H1 (cell line): ENCODE measurements around the gene GUCY2C. TPM values are rescaled to one million over a fixed set of nuclear protein-coding genes. Genes with fewer than 3 reads are reported as not detected.

Experiments
- JUN ChIP-seq: IDR thresholded peaks from 2 replicates; pipeline ENCODE4 v1.6.1; 2011; ENCODE audit warnings: low read depth, mild to moderate bottlenecking, improper control_type of control experiment, low read length
- KDM1A ChIP-seq: fragments of 200-600, 300-600 bp; sonication (generic); IDR thresholded peaks from 2 replicates; pipeline ENCODE4 v1.7.1; 2016; ENCODE audit warnings: mild to moderate bottlenecking, low read length, borderline replicate concordance
- NRF1 ChIP-seq: IDR thresholded peaks from 2 replicates; pipeline ENCODE4 v1.6.1; 2011; ENCODE audit warnings: mild to moderate bottlenecking, low read depth, low read length, improper control_type of control experiment
- PHF8 ChIP-seq: fragments of 200-600 bp; sonication (generic); conservative IDR thresholded peaks from 2 replicates; pipeline ENCODE4 v1.7.1; 2012; ENCODE audit warnings: low read depth, mild to moderate bottlenecking, inconsistent platforms, low read length, moderate library complexity
- POLR2A ChIP-seq, 2 experiments: IDR thresholded peaks; 1 replicate in 1 of 2; 2 replicates in 1 of 2; pipeline ENCODE4 v1.6.1; 2011; ENCODE audit warnings: low read depth in 2 of 2, low read length in 2 of 2, mild to moderate bottlenecking in 2 of 2; ENCODE audit errors: control extremely low read depth in 1 of 2
- RAD21 ChIP-seq, 2 experiments: IDR thresholded peaks in 1 of 2; conservative IDR thresholded peaks in 1 of 2; 2 replicates each; pipeline ENCODE4 v1.6.1; 2011; ENCODE audit warnings: low read depth in 2 of 2, low read length in 2 of 2, improper control_type of control experiment in 1 of 2, inconsistent platforms in 1 of 2, mild to moderate bottlenecking in 1 of 2, moderate library complexity in 1 of 2
- RBBP5 ChIP-seq: IDR thresholded peaks from 2 replicates; pipeline ENCODE4 v1.7.1; 2012; ENCODE audit warnings: low read depth, mild to moderate bottlenecking, inconsistent platforms, low read length, moderate library complexity, borderline replicate concordance
- TAF1 ChIP-seq: IDR thresholded peaks from 2 replicates; pipeline ENCODE4 v1.6.1; 2011; ENCODE audit warnings: mild to moderate bottlenecking, low read depth, low read length
- TAF7 ChIP-seq: optimal IDR thresholded peaks from 2 replicates; pipeline ENCODE3; 2011; ENCODE audit warnings: low read depth, mild to moderate bottlenecking, inconsistent platforms, low read length, moderate library complexity, borderline replicate concordance
- polyA plus RNA-seq, 7 experiments: library from polyadenylated mRNA; depleted of rRNA in 3 of 7; stranded (reverse) in 5 of 7; unstranded in 2 of 7; fragments of >200 nt in 5 of 7; fragments of 200-250 nt in 2 of 7; gene quantifications; 1 replicate in 5 of 7; 2 replicates in 1 of 7; 4 replicates in 1 of 7; pipeline versions ENCODE4 v1.2.1 to v1.2.3, GENCODE V29; 2011 to 2013; ENCODE audit warnings: missing spikeins in 2 of 7, mixed read lengths in 2 of 7
- total RNA-seq: library from RNA; stranded (reverse); fragmentation: NEBNext Ultra II Directional; extraction: Animal tissue kit (Norgen Biotek cat#: 25700); gene quantifications from 2 replicates; pipeline ENCODE4 v1.2.1, GENCODE V29; 2021
- TF ChIP-seq, protein P1 (sequence below): IDR thresholded peaks from 2 replicates; pipeline ENCODE4 v1.6.1; 2012; ENCODE audit warnings: inconsistent platforms
- TF ChIP-seq, protein P2 (sequence below): IDR thresholded peaks from 2 replicates; pipeline ENCODE4 v1.6.1; 2011; ENCODE audit warnings: low read length, improper control_type of control experiment

The GUCY2C gene
- total and polyA plus RNA-seq, 2 of the 8 experiments (the other 6 are each of a cell fraction or from before 2014, with no cell fraction given): 1.9 to 3.2 TPM

DNA sequence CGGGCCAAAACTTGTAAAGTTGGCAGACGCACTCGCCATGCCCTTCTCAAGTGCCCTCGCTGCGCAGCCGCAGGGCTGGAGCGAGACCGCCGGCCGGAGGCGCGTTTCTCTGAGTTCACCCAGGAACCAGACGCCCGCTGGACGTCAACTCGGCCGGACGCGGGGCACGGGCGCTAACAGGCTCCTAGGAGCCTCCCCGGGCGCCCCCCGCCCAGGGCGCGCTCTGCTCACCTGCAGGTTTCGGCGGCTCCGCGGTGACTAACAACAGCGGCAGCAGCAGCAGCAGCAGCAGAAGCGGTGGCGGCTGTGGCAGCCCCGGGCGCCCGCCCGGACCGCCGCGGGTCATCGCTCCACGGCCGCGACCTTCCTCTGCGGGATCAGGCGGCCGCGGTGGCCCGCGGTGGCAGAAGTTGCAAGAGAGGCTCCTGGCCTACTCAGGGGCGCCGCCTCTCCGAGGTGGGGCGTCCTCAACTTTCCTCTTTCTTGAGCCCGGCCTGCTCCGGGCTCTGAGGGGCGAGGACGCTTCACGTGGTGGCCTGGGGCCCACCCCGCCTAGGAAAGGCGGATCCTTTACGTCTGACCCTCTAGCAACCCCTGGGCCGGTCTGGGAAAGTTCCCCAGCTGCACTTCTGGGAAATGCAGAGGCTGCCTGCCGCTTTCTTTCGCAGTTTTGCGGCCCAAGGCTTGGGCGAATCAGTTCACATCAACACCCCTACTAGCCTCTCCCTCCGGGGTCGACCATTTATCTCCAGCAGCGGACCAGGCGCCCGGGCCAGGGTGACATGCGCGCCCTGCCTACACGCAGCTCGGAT lies 128.8 kb downstream of the GUCY2C start, which contains the start of gene PLBD1 (continued):
- no peak for TF ChIP-seq JUN
- peak; percentile 84 for TF ChIP-seq RBBP5
- TF ChIP-seq, protein P1, sequence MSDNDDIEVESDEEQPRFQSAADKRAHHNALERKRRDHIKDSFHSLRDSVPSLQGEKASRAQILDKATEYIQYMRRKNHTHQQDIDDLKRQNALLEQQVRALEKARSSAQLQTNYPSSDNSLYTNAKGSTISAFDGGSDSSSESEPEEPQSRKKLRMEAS: peak; percentile 94
- TF ChIP-seq NRF1: peak; percentile 52
- TF ChIP-seq TAF1: peak; percentile 55; the same call in 1 of the 2 replicates
- peak in 1 of 2 experiments; percentile 0; a peak in 1 of 4 replicates for TF ChIP-seq RAD21 (IDR thresholded peaks at IDR 0.05 in 1 of 2, conservative IDR thresholded peaks at IDR 0.05 in 1 of 2; ENCODE audit: low read depth in 2 of 2, low read length in 2 of 2)
- TF ChIP-seq, protein P2, sequence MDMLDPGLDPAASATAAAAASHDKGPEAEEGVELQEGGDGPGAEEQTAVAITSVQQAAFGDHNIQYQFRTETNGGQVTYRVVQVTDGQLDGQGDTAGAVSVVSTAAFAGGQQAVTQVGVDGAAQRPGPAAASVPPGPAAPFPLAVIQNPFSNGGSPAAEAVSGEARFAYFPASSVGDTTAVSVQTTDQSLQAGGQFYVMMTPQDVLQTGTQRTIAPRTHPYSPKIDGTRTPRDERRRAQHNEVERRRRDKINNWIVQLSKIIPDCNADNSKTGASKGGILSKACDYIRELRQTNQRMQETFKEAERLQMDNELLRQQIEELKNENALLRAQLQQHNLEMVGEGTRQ: peak; percentile 35; the same call in 1 of the 2 replicates
- no peak for TF ChIP-seq KDM1A
- TF ChIP-seq POLR2A (IDR thresholded peaks at IDR 0.05; ENCODE audit: control extremely low read depth in 1 of 2, low read depth in 2 of 2, low read length in 2 of 2): peak; percentile 46 to 71
- TF ChIP-seq PHF8: peak; percentile 62
- TF ChIP-seq TAF7: peak; percentile 54
